Fibroblast of skin of abdomen (primary cell): ENCODE results near the gene ACOX1.

Experiments
- DNase-seq: peaks from one replicate; pipeline ENCODE4 v3.0.0-alpha.2; 2013

Gene ACOX1

GRCh38 chr17:76008208-76008607, 29.2 kb upstream of the ACOX1 start:
- no peak for DNase-seq

- DNase-seq: no peak
These were observed 28.8 kb upstream of the ACOX1 start for GRCh38 chr17:76007850-76008165.

- no peak for DNase-seq
These were observed 28.3 kb upstream of the ACOX1 start for GRCh38 chr17:76007131-76007849.

GRCh38 chr17:76005263-76006149, 26.5 kb upstream of the ACOX1 start:
- DNase-seq: peak; percentile 58

GRCh38 chr17:76004750-76005262, 25.8 kb upstream of the ACOX1 start:
- DNase-seq: peak; percentile 13

- DNase-seq: no peak
These were observed 24.9 kb upstream of the ACOX1 start for GRCh38 chr17:76003915-76004314.

- no peak for DNase-seq
These were observed 23.1 kb upstream of the ACOX1 start for GRCh38 chr17:76002100-76002499.

GRCh38 chr17:76000755-76001521, 22.0 kb upstream of the ACOX1 start, which contains the start of gene CDK3:
TSS of gene CDK3 (plus strand) at chr17:76000855. CDS start at chr17:76001426, 571 bp downstream.
- DNase-seq: no peak

- no peak for DNase-seq
These were observed 21.2 kb upstream of the ACOX1 start for GRCh38 chr17:76000016-76000754.

- DNase-seq: no peak
These were observed 19.4 kb upstream of the ACOX1 start for GRCh38 chr17:75998327-75998795.

- DNase-seq: peak; percentile 73
These were observed 18.0 kb upstream of the ACOX1 start for GRCh38 chr17:75996665-75997590.

- no peak for DNase-seq
These were observed 16.5 kb upstream of the ACOX1 start for GRCh38 chr17:75995385-75995925.

- DNase-seq: no peak
These were observed 15.9 kb upstream of the ACOX1 start for GRCh38 chr17:75994802-75995370.

GRCh38 chr17:75991396-75991795, 12.4 kb upstream of the ACOX1 start:
- DNase-seq: no peak

- no peak for DNase-seq
These were observed 8.1 kb upstream of the ACOX1 start for GRCh38 chr17:75987041-75987440.

GRCh38 chr17:75985986-75986385, 7.0 kb upstream of the ACOX1 start:
- no peak for DNase-seq

GRCh38 chr17:75983501-75984181, 4.7 kb upstream of the ACOX1 start:
- peak; percentile 12 for DNase-seq

- DNase-seq: no peak
These were observed 2.2 kb upstream of the ACOX1 start for GRCh38 chr17:75981019-75981615.
